OCI-M2 (cell line): ENCODE data around the gene ADGRD1.

Experiments
- DNase-seq: peaks from one replicate; lab custom pipeline; 2025; ENCODE audit not compliant: unreplicated experiment; lab: John Stamatoyannopoulos, UW

The ADGRD1 gene

DNA sequence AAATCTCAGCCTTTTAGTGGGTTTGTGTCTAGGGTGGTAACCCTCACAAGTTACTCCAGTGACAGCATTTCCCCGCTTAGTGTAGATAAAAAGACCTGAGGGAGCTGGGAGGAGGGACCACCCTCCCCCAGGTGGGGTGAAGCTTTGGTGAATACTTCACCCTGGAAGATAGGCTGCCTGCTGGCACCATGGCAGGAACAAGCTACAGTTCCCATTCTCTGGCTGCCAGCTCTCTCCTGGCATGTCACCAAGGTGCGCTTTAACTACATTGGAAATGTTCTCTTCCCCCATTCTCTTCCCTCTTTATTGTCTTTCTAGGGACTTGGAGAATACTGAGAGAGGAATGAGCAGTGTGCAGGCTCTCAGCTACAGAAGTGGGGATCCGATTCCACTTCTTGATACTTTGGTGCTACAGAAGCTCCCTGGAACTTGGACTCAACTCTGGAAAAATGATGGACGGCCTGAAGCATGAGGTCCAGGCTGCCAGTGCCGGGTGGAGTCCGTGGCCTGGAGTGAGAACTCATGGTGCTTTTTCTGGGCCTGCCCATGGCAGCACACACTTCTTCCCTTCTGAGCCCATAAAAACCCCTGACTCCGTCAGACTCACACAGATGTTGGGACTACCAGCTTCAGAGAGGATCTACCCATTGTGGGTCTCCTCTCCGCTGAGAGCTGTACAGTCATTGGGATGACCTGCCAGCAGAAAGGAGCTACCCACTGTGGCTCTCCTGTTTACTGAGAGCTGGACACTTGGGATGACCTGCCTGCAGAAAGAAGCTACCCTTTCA, 198.0 kb downstream of the ADGRD1 start:
- no peak for DNase-seq

DNA sequence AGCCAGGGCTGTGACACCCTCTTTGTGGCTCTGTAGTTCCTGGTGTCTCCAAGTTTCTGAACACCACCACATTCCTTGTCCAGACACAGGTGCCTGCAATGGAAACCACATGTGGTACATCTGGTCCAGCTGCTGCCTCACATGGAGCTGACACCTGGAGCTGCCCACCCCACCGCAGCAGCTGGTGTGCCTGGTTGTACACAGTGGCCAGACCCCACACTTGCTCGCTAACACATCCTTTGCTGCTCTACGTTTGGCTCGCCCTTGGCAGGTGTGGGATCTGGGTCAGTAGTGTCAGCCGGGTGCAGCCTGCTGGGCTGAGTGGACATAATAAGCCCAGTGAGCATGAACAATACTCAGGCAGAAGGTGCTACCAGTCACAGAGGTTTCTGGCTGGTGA, 198.9 kb downstream of the ADGRD1 start:
- no peak for DNase-seq

DNA sequence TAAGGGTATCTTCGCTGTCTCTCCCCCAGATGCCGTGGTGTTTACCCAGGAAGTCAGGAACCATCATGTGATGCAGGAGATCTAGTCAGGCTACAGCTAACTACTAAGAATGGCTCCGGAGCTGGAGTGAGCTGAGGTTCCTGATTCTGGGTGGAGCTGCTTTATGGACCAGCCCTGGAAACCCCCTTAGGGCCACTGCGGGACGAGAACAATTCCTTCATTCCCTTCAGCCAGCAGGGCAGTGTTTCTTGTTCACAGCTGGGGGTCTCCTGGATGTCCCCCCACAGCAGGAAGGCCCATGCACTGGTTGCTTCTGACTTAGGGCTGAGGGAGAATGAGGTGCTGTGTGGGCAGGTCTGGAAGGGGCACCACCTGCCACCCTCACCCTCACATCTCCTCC, 199.3 kb downstream of the ADGRD1 start:
- DNase-seq: no peak

DNA sequence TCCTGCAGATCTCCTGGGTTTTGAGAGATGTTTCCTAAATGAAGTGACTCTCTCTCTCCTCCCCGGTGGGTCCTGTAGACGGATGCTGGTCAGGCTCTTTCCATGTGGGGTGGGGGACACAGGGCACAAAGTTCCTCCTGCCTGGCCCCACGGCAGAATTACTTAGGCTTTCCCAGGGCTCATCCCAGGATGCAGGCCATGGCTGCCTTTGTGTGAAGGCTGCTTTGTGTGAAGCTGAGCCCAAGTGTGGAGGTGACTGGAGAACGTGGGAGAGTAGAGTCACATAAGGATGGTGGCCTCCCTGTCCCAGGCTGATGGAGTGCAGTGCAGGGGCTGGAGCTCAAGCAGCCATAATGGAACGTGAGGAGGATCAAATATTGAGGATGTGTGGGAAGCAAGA, 200.2 kb downstream of the ADGRD1 start:
- no peak for DNase-seq

DNA sequence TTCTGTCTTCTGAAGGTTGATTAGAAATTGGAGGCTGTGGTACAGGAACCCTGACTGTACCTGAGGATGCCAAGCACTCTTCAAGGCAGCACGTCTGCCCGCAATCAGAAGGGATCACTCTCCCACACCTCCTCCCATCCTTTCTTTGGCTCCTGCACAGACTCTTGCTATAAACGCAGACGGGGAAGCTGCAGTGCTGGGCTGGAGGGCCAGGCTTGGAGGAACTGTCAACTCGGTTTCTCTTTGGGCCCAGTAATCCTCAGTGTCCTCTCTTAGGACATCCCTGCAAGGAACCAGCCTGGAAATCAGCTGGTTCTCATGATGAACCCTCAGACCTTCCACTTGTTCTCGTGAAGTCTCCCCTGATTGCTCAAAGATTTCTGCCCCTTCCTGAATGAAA, 201.4 kb downstream of the ADGRD1 start:
- no peak for DNase-seq

DNA sequence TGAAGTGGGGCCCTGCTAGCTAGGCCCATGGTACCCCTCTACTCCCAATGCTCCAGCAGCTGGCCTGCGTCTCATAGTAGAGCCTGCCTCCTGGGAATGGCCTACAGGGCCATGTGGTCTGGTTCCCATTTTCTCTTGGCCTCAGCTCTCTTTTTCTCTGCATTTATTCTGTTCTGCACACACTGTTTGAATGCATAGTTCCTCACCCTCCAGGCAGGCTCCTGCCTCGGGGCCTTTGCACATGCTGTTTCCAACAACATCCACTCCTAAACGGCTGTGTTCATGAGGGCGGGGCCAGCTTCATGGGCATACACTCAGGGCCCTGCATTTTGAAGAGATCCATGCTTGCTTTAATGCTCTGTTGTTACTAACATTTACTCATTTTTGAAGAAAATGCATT, 204.0 kb downstream of the ADGRD1 start:
- no peak for DNase-seq

DNA sequence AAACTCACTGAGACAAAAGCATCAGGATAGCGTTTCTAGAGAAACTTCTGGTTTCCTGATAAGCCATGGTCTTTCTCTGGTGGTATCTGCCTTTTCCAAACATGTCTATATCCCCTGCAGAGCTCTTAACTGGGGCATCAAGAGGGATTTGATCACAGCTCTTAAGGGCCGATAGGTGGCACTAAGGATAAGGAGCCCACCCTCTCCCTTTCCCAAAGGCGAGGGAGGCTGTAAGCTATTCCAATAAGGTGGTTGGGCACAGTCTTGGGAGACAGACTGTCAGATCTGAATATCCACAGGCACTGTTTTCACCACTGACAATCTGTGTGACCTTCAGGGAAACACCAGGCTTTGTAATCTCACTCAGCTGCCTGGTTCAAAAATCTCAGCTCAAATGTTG, 206.0 kb downstream of the ADGRD1 start:
- no peak for DNase-seq

DNA sequence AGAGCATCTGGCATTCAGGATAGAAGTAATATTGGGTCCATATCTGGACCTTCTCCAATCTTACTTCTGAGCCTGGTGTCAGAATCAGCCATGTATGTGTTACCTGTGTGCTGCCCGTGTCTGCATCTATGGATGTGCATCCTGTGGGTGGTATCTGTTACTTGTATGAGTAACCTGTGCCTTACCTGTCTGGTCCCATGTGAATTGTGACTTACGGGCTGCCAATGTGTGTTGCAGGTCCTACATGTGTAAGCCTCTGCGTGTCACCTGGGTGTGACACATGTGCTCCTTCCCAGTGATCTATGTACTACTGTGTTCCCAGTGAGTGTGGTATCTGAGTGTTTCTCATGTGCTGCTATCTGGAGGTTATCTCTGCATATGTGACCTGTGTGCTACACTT, 208.4 kb downstream of the ADGRD1 start:
- DNase-seq: no peak

DNA sequence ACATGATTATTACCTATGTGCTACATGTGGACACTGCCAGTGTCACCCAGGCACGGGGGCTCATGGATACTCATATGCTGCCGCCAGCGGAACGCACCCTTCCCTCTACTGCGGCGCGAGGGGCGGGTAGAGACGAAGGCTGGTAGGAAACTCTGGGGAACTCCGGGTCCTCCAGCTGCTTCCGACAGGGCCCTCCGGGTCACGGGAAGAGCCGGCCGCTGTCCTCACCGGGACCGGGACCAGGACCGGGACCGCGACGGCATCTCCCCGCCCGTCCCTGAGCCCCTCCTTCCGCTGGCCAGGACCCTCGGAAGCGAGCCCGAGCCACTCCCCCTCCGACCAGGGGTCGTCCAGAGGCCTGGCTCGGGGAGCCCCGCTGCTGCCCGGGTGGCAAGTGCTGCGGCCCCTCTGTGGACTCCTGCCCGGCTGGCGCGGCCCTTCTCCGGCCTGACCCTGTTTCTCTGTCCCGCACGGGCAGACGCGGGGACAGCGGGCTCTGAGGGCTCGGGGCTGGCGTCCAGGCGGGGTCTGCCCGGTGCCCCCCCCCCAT, 209.6 kb downstream of the ADGRD1 start:
- no peak for DNase-seq

DNA sequence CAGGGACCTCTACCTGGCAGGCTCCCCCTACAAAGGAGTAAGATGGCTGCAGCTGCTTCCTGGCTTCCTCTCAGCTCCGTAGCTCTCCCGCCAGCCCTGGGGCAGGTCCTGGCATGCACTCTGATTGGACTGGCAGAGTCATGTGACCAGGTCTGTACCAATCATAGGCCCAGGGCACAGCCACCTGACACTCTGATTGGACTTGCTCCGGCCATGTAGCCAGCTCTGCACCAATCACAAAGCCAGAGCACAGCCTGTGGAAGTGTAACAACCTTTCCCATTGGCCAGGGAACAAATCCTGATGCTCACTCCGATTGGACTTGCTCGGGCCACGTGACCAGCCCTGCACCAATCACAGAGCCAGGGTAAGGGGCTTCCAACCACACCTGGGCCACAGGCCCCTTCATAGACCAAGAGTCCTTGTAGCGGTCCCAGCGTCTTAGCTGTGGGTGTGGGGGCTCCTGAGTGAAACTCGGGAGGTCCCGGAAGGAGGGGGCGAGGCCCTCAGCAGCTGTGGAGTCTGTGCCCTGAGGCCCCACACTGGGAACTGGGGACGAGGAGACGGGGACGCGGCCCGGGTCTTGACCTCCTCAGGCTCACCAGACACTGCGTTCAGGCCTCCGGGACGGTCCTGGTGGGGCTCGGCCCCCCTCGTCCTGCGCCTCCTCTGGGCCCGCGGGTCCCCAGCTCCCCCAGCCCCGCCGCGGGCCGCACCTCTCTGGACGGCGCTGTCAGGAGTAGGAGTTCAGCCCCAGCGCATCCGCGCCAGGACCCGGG, 210.6 kb downstream of the ADGRD1 start:
- no peak for DNase-seq

DNA sequence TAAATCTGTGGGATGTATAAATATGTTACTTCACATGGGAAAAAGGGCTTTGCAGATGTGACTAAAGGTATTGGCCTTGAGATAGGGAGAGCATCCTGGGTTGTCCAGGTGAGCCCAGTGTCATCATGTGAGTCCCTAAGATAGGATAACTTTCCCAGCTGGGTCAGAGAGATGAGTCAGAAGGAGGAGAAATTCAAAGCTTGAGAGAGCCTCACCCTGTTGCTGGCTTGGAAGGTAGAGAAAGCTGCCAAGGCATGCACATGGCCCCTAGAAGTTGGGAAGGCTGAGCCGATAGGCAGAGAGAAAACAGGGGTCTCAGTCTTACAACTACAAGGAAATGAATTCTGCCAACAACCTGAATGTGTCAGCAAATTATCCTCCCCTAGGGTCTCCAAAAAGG, 213.0 kb downstream of the ADGRD1 start:
- no peak for DNase-seq

DNA sequence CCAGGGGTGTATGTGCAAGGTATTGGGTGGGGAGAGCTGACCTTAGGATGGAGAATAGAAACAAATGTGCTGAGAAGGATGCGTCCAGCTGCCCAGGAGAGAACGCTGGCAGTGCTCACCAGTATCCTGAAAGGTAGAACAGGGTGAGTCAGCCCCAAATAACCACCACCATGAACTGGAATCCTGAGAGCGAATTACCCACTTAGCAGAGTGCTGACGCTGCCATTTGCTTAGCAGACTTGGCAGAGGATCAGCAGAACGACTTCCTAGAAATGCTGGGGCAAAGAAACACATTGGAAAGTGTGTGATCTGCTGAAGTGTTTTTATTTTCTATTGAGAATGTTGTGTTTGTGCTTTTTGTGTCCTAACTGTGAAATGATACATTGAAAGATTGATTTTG, 213.6 kb downstream of the ADGRD1 start:
- DNase-seq: no peak

DNA sequence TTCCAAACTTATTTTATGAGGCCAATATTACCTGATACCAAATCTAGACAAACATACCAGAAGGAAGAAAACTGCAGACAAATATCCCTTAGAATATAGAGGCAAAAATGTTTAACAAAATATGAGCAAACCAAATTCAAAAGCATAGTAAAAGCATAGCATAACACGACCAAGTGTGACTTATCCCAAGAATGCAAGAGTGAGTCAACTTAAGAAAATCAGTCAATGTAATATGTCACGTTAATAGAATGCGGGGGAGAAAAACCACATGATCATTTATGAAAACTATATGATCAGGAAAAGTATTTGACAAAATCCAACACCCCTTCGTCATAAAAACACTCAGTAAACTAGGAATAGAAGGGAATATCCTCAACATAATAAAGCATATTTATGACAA, 217.3 kb downstream of the ADGRD1 start:
- DNase-seq: no peak

DNA sequence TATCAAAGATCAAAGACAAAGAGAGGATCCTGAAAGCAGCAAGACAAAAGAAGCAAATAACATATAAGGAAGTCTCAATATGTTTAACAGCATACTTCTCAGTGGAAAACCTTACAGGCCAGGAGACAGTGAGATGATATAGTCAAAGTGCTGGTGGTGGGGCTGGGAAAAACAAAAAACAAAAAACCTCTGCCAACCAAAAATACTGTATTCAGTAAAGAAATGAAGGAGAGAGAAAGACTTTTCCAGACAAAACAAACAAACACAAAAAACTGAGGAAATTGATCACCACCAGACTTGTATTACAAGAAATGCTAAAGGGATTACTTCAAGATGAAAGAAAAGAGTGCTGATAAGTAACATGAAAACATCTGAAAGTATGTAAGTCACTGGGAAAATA, 221.2 kb downstream of the ADGRD1 start:
- DNase-seq: no peak

DNA sequence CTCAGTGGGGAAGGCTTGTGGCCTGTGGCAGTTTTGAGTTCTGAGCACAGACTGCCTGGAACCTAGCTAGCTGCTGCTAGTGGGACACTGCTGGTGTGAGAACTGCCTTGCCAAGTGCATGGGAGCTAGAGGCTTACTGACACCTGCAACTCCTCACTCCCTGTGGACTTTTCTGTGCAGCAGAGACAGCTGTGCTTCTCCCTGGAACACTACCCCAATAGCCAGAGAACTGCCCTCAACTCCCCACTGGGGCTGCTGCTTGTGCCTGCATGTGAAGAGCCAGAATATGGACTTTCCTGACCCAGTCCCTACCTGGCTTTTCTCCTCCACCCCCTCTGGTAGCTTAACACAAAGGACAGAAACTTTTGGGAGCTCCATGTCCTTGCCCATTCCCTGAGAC, 222.6 kb downstream of the ADGRD1 start:
- no peak for DNase-seq

DNA sequence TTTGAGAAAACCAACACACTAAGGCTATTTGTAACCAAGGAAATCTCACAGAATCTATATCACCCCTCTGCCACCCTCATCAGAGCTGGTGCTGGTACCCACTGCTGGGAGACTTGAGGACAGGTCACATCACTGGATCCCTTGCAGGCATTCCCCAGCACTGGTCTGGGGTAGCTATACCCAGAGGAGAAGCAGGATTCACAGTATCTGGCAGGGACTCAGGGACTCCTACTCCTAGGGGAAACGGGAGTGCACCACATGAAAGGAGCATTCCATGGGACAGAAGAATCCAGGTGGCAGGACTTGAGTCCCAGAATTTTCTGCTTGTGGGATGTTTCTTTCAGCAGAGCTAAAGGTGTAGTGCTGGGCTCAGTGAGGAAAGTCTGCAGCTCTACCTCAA, 223.2 kb downstream of the ADGRD1 start:
- DNase-seq: no peak

DNA sequence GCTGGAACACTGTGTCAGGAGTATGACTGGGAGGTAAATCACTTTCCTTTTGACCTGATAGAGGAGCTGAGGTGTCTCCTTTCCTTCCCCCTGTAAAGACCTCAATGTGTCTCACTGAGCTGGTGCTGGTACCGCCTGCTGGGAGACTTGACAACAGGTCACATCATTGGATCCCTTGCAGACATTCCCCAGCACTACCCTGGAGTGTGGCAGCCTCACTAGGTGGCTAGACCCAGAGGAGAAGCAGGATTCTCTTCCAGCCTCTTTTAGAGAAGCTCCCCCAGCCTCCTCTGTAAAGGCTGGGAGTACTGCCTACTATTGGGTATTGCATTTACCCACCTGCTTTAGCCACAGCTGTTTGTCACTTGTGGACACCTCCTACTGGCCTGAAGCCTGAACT, 223.9 kb downstream of the ADGRD1 start:
- no peak for DNase-seq

DNA sequence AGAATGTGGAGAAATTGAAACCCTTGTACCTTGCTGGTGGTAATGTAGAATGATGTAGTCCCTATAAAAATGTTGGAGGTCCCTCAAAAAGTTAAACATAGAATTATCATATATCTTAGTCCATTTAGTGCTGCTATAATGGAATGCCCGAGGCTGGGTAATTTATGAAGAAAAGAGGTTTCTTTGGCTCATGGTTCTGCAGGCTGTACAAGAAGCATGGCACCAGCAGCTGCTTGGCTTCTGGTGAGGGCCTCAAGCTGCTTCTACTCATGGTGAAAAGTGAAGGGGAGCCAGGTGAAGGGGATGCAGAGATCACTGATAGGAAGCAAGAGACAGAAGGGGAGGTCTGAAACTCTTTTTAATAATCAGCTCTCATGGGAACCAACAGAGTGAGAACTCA, 233.9 kb downstream of the ADGRD1 start:
- no peak for DNase-seq

DNA sequence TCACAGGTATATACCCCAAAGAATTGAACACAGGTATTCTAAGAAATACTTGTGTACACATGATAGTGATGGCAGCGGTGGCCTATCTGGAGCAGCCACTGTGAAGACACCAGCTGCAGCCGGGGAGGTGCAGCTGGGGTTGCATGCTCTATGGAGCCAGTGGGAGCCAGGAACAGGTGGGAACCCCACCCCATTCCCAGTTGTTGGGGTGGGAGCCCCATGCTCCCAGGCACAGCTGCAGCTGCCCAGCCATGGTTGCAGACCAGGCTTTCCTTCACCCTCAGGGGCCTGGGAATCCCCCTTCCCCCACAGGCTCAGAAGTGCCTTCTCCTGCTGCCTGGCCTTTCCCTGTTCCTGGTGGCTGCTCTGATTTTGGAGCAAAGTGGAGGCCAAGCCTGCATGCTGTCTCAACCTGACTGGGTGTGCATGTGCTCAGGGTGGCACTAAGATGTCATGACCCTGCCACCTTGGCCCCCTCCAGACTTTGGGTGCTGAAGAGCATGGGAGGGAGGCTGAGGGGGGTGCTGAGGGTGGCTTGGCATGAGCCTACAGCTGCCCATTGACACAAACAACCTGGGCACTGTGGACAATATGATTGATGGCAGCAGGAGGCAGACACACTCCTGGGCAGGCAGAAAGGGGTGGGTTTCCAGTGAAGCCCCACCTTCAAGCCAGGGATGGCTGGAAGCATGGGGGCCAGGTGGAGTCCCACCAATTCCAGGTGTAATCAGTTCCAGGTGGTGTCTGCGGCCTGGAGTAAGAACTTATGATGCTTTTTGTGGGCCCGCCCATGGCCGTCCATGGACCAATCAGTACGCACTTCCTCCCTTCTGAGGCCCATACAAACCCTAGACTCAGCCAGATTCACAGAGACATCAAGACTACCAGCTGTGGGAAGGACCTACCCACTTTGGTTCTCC, 234.7 kb downstream of the ADGRD1 start:
- no peak for DNase-seq

DNA sequence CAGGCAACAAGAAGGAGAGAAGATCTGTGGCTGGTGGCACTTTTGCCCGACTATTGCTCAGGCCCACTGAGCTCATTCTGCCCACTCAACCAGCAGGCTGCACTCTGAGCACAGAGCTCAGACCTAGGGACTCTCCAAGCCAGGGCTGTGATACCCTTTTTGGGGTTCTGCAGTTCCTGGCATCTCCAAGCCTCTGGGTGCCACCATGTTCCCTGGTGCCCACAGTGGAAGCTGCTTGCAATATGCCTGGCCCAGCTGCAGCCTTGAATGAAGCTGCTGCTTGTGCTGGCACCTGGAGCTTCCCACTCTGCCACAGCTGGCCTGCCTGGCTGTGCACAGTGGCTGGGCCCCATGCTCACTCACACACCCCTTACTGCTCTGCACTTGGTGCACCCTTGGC, 236.1 kb downstream of the ADGRD1 start:
- DNase-seq: no peak

DNA sequence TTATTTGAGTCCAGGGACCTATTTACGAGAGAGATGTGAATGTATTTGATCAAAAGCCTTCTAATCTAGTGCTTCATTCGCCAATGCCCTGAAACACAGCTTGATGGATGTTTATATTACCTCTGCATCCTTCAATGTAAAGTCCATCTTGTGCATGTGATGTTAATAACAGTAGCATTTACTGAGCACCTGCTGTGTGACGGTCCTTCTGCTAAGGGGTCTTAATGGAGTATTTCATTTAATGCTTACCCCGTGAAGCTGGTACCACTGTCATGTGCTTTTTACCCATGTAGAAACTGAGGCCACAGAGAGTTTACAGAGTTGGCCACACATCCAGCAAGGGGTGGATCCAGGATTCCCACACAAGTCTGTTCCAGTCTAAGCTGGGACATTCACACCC, 237.3 kb downstream of the ADGRD1 start:
- DNase-seq: no peak
